DMS 273 treated with DMSO at 0.1 percent for 48 hours (cell line): ENCODE results near the gene FOXP2.
"Not testable (repeated sequence)": the region's sequence is repeated elsewhere in the genome, so short reads cannot be mapped to it uniquely, and the experiment has no call there.

Experiments
- DNase-seq: peaks from one replicate; lab custom pipeline; 2025; lab: John Stamatoyannopoulos, UW

FOXP2 gene

DNA sequence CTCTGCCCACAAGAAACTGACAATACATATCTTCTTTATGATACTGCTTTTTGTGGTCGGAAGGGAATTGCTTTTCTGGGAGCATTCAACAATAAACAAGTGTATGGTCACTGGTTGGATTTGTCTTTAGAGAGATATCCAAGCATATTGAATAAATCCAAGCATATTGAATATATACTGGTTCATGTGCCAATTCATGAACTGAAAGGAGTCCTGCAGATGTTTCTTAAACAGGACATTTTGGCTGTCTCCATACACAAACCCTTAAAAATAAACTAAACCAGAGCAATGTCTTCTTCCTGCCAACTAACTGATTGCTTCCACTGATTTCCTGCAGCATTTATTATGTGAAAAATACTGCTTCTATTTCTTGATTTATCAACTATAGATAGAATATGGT, 173.9 kb downstream of the FOXP2 start:
- no peak for DNase-seq

DNA sequence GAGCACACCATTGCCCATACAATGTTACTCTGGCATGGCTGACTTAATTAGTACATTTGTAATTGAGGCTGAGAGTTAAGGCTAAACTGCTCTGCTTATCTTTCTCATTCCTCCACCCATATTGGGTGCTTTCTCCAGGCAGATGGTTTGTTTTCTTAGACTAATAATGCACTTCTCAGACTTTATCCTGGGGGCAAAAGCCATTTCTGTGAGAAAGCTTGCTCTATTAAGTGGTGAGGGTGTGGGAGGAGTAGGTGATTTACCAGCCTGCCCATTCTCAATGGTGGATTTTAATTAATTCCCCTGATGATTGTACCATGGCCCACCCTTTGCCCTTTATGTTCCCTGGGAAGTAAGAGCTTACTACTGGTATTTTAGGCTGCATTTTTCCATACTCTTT, 174.8 kb downstream of the FOXP2 start:
- no peak for DNase-seq

DNA sequence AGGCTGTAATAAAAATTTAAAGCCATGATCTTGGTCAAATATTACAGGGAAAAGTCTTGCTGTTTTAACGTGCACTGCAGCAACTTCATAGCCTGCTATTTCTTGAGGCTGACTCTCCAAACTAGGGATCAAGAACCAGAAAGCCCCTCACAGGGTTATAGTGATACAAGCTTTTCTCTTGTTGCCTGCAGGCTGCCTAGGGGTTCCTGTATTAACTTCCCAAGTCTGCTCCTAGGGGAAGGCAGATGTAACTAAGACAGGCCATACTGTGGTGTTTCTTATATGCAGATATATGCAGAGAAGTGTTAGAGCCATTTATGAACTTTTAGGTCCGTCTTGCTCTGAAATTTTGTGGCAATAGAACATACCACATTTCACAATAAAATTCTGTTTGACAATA, 175.7 kb downstream of the FOXP2 start:
- DNase-seq: no peak

DNA sequence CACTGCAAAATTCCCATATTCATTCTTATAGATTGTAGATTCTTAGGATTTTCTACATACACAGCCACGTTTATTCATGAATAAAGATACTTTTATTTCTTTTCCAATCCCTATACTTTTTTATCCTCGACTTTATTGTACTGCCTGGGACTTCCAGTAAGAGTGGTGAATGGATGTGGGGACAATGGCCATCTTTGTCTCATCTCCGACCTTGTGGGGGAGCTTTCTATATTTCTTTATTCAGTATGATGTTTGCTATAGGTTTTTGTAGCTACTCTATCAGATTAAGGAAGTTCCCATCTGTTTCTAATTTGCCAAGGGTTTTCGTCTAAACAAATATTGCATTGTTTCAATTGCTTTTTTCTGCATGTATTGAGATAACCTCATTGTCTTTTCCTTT, 184.3 kb downstream of the FOXP2 start:
- DNase-seq: no peak

DNA sequence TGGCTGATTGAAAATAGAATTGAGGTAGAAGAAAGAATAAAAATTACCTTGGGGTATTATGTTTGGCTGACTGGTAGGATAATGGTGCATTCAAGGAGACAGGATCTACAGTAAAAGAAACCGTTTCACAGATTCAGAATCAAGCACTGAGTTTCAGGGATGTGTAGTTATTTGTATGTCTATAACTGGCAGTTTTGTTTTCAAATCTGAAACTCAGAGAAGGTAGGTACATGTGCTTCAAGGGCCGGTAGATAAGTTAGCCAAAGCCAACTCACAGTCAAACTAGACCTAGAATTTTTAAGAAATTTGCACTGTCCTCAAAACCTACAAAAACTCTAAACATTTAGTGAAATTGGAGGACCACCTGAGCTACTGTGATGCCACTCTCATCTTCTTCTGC, 191.5 kb downstream of the FOXP2 start:
- no peak for DNase-seq

DNA sequence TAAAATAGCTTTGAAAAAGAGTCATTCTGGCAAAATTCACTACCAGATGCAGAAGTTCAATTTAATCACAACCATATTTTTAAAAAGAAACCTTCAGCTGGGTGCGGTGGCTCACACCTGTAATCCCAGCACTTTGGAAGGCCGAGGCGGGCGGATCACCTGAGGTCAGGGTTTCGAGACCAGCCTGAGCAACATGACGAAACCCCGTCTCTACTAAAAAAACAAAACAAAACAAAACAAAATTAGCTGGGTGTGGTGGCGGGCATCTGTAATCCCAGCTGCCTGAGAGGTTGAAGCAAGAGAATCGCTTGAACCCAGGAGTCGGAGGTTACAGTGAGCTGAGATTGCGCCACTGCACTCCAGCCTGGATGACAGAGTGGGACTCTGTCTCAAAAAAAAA, 194.2 kb downstream of the FOXP2 start:
- not testable (repeated sequence) for DNase-seq

DNA sequence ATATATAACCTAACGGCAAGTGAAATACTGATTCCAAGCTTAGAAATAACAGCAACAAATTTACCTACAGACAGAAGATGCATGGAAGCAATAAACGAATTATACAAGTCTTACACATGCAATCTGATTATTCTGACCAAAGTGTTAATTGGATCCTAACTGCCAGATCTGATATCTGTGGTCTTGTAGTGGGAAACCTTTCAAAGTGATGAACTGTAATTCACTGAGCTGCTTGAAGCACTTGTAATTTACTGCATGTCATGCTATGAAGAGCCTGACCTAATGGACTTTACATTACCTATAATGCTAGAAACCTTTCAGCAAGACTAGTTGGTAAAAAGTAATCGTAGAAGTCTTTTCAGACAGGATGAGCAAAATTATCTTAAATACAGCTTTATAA, 205.6 kb downstream of the FOXP2 start:
- DNase-seq: no peak

DNA sequence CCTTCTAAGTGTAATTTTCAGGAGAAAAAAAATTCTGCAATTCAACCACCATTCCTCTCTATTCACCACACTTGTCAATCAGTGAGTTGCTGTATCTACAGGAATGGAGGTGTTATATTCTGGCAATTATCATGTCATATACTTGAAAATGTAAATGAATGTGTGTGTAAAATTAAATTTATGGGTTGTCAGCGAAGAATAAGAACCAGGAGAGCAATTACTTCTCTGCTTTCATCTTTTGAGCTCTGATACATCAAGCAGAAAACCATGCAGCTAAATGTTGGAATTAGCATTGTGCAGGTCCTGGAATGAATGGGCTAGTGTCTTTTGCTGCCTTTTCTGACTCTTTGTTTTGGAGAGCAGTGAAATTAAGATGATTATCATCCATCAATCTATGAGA, 207.6 kb downstream of the FOXP2 start:
- DNase-seq: no peak

DNA sequence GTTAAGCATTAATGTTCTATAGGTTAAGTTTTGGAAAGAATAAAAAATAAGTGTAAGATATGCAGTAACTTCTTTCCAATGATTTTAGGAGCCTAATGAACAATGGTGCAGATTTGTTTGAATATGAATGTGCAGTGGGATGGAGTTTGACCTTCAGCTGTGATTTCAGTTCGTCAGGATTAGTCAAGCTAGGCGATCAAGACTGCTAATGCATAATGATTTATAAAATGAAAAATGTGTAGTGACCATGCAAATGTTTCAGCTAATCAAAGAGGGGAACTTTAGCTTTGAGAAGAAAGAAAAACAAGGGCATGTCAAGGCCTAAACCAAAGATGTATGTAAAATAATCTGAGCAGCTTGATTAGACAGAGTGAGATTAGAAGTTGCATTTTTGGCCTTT, 208.5 kb downstream of the FOXP2 start:
- DNase-seq: no peak

DNA sequence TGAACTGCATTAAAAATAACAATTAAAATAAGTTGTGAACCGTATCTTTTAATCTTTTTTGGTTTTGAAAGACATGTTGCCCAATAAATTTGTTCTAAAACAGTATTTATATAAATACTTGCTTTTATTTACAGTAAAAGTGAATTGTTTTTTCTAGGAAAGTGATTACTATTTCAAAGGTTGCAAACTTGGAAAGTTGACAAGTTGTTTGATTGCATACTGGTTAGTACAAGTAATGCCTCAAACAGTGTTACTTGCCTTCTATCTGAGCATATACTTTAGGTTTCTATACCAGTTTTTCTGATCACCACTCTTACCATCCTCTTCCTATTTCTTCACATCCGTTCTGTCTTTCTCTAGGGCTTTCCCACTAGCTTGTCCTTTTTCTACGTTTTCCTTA, 212.6 kb downstream of the FOXP2 start:
- DNase-seq: no peak

DNA sequence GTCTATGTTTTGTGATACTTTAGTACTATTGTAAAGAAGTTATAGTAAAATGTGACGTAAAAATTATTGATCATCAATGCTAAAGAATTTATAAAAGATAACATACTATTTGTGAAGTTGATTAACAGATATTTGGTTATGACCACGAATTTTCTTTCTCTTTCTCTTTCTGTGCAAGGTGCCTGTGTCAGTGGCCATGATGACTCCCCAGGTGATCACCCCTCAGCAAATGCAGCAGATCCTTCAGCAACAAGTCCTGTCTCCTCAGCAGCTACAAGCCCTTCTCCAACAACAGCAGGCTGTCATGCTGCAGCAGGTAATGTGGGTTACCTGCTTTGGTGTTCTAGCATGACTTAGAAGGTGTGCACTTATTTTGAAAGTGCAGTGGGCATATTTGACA, 213.7 kb downstream of the FOXP2 start:
- DNase-seq: no peak

DNA sequence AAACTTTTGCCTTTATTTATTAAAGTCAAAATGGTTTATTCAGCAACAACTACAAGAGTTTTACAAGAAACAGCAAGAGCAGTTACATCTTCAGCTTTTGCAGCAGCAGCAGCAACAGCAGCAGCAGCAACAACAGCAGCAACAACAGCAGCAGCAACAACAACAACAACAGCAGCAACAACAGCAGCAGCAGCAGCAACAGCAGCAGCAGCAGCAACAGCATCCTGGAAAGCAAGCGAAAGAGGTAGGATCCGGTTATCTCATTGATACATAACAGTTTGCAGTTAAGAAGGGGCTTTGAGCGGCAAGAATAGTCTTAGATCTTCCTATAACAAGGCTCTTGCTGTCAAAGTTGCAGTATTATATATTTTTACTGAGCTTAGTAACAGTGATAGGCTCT, 215.1 kb downstream of the FOXP2 start:
- no peak for DNase-seq

DNA sequence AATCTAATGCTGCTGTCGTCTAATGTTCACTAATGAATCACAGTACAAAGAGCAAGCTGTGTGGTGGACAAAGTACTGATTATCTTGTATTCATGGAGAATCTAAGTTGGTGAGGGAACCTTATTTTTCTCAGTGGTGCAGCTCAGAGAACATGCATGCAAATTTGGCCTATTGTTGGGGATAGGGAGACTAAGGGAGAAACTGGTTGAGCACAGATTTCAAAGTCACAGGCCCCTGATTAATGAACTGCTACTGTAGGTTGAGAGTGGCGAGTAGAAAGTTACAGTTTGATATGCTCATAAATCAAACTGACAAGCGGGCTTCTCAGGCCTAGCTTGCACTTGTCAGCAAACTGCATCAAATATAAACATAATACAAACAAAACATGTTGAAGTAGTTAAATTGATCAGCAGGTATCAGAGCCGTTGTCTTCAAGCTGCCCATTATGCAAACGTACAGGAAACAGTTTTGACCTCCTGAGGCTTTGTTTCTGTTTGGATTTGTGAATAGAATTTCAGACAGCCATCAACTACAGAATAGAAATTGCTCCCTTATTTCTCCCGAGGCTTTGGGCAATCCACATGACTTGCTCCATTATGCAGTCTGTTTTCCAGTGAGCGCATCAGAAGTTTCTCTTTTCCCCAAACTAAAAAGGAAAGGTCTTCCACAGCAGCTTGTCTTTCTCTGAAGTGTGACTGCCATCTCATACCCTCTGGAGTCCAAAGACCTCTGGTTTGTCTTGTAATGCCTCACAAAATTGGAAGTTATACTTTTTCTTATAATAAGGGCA, 215.8 kb downstream of the FOXP2 start:
- DNase-seq: no peak

DNA sequence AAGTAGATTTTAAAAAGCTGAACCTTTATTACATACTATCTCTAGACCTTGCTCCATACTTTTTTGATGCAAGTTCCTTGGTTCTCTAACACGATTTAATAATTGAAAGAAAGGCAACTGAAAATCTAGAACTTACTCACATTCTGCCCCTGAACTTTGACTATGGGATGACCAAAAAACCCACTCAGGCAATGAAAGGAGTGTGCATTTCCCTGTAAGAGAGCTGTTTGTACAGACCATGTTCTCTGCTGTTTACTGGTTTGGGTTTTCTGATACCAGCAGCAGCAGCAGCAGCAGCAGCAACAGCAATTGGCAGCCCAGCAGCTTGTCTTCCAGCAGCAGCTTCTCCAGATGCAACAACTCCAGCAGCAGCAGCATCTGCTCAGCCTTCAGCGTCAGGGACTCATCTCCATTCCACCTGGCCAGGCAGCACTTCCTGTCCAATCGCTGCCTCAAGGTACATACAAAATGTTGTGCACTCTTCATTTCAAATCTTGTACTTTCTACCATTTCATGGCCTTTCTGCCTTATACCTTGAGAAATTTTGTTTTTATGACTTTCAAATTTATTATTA, 216.7 kb downstream of the FOXP2 start:
- no peak for DNase-seq

DNA sequence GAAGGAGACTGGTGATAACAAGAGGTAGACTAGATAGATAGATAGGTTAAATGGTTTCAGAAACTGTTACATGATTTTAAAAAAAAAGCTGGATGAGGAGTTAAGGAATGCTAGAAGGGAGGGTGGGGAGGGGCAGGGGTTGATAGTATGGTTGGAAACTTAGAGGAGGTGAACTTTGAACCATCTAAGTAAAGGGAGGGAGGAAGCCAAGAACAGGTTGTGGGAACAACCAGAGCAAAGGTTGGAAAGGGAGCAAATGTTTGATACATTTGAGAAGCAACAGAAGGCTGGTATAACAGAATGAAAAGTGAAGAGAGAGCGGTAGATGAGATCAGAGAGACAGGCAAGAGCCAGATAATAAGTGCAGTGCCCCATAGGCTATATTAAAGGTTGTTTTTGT, 224.8 kb downstream of the FOXP2 start:
- DNase-seq: no peak

DNA sequence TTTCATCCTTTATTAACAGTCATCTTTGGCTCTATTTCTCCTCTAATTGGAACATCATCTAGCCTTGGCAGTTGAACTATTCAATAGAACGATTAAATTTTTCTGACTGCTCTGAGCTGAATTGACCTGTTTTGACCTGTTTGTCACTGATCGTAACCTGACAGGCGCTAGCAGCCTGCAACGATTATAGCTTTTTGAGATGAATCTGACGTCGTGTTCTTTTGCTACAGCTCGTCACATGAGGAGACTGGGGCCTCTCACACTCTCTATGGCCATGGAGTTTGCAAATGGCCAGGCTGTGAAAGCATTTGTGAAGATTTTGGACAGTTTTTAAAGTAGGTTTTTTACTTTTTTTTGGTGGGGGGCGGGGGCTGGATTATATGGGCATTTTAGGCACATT, 229.8 kb downstream of the FOXP2 start:
- DNase-seq: no peak

DNA sequence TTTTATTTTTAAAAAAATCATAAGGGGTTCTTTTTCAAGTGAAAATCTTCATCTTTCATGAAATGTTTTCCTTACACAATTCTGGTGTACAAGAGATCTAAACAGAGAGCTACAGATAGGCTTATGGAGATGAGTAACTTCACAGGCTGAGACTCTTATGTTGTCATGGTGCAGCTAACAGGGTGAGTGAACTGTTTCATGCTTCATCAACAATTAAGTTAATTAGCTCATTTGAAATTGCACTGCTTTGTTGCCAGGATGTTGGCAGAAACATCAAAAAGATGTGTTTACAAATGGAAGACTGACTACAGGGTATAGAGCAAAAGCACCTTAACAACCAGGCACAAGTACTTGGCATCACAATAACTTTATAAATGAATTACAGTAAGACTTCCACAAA, 230.8 kb downstream of the FOXP2 start:
- no peak for DNase-seq

DNA sequence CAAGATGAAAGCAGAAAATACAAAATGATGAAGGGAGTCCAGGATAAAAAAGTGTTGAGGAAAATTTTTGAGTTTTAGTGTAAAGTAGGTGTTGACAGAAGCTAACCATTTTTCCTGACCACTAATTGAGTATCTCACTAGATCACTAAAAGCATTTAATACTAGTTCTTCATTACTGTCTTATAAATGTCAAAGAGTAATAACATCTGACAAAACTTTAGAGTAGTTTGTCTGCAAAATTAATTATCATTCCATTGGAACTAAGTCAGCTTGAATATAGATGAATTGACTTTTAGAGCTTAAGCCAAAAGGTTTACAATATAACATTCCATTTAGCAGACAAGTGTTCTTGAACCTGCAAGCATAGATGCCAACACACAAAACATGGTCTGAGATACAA, 232.9 kb downstream of the FOXP2 start:
- no peak for DNase-seq

DNA sequence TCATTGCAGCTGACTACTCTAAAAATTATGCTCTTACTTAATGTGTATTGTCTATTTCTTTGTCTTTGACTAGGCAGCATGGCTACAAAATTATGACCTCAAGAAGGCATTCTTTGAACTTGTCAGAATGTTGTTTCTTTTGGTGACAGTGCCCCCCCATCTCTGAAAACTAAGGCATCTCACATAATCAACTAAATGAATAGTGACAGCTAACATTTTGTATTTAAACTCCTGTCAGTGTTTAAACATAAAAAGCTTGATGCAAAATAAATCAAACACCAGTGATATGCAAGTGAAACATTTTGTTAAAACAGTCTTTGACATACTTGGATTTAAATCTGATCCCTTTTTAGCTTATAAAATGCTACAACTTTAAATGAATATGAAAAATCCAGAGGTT, 233.5 kb downstream of the FOXP2 start:
- DNase-seq: no peak

DNA sequence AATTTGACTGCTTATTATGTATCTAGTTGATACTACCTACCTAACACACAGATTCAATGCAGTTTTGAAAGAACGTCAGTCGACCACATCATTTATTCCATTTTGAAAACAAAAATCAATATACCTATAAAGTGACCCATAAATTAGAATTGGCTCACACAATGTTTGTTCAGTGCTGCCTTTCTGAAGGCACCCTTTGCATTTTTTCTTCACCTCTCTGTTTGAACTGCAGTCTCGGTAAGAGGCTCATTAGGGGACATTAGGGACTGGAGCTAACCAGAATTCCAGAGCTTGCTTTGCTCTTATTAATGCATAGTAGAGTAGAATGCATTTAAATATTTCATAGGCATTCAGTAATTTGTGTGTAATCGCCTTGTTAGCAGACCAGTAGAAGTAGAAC, 234.1 kb downstream of the FOXP2 start:
- DNase-seq: no peak

DNA sequence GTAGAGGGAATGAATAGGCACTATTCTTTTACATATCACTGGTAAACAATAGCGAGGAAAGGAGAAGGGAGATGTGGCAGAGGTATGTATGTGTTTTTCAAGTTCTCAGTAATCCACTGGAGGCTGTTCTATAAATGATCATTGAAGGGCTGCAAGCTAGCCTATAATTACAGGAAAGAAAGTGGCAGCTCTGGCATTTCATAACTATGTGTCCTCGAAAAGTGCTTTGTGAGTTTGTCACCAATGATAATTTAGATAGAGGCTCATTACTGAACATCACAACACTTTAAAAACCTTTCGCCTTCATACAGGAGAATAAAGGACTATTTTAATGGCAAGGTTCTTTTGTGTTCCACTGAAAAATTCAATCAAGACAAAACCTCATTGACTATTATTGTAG, 235.1 kb downstream of the FOXP2 start:
- DNase-seq: no peak

DNA sequence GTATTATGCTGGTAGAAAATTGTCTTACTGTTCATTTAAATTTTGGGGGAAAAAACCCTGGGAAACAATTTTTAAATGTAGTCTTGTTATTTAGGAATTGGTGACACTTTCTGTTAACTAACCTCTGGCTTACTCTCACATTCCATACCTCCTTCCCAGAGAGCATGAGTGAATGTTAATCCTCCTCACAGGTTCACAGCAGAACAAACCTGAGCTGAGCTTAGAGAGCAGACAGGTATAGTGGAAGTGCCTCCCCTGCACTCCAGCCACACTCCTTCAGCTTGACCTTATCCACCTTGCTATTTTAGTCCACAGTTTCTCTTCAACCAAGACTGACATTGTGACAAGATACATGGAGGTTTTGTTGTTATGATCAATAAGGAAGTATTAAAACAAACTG, 235.9 kb downstream of the FOXP2 start:
- no peak for DNase-seq

DNA sequence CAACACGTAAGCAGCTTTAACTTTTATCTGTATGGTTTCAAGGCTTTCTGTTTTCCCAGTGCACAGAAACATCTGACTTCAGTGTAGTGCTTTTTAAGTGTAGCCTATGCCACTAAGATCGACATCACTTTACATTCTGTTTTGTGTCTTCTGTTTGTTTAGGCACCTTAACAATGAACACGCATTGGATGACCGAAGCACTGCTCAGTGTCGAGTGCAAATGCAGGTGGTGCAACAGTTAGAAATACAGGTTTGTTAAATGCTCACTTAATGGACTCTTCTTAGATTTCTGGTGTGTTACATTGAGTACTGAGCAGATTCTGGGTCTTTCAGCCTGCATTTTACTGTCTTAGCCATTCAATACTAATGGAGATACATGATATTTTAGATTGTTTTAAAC, 237.4 kb downstream of the FOXP2 start:
- DNase-seq: no peak

DNA sequence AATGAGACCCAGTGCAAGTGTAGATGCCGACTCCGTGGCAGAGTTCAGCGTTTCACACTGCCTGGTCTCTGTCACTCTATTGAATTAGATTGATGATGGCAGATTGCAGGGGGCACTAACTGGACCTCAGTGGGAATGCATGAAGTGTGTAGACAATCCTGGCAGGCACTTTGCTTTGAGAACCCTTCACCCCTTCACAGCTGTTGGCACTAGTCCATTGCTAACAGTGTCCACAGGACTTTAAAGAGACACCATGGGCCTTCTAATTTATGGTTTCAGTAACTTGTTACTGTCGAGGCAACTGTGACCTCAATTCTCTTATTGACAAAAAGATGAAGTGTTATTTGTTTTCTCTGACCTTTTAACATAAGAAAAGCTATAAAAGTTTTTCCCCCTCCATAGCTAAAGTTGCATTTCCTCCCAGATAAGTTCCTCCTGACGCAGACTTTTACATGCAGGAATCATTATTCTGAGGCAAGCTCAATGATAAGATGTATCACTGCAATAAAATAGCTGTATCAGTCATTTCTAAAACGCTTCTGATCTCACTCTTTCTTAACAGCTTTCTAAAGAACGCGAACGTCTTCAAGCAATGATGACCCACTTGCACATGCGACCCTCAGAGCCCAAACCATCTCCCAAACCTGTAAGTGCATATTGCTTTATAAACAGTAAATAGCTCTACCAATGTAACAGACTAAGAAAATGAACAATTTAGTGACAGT, 238.9 kb downstream of the FOXP2 start:
- DNase-seq: no peak
